OCI-LY3 (cell line): ENCODE data around the gene TEX13A.
A peak's percentile ranks its signal among the peaks of the same experiment; 100 is the strongest.

Experiments used
- H2AFZ ChIP-seq: fragments of 200-600, 300-600 bp; shearing (Covaris generic); 2 replicates; pipeline ENCODE4 v1.6.0; 2014; ENCODE audit warnings: antibody characterized with exemption, low read depth, low read length
- H3K27ac ChIP-seq: fragments of 200-600, 300-600 bp; sonication (generic); 2 replicates; pipeline ENCODE4 v1.5.1; 2014; ENCODE audit warnings: mild to moderate bottlenecking, low read length, moderate library complexity, mixed read lengths
- H3K27me3 ChIP-seq: fragments of 200-600, 300-600 bp; sonication (generic); 2 replicates; pipeline ENCODE4 v1.6.1; 2014; ENCODE audit warnings: low read depth, low read length, mixed read lengths
- H3K36me3 ChIP-seq: fragments of 200-600, 300-600 bp; sonication (generic); replicated peaks from 2 replicates; pipeline ENCODE3; 2014; ENCODE audit warnings: low read depth, low read length, mixed read lengths
- H3K4me1 ChIP-seq: fragments of 300-600, 200-600 bp; sonication (generic); 2 replicates; pipeline ENCODE4 v1.6.1; 2014; ENCODE audit warnings: low read length, mixed read lengths
- H3K4me2 ChIP-seq: fragments of 200-600, 300-600 bp; sonication (generic); 2 replicates; pipeline ENCODE4 v1.6.1; 2014; ENCODE audit warnings: low read length, mixed read lengths
- H3K4me3 ChIP-seq: fragments of 300-600, 200-600 bp; sonication (generic); 2 replicates; pipeline ENCODE4 v1.5.1; 2014; ENCODE audit warnings: antibody characterized with exemption, mild to moderate bottlenecking, low read length, moderate library complexity
- H3K79me2 ChIP-seq: fragments of 300-600, 200-600 bp; shearing (Covaris generic); 2 replicates; pipeline ENCODE4 v1.6.1; 2014; ENCODE audit warnings: mild to moderate bottlenecking, low read length, mixed read lengths
- H3K9ac ChIP-seq: fragments of 300-600, 200-600 bp; shearing (Covaris generic); 2 replicates; pipeline ENCODE4 v1.6.0; 2014; ENCODE audit warnings: mild to moderate bottlenecking, low read length, moderate library complexity
- H3K9me3 ChIP-seq: fragments of 200-600, 300-600 bp; shearing (Covaris generic); 2 replicates; pipeline ENCODE4 v1.6.1; 2014; ENCODE audit warnings: low read length, mixed read lengths; ENCODE audit not compliant: insufficient read depth
- H4K20me1 ChIP-seq: fragments of 200-600, 300-600 bp; sonication (generic); 2 replicates; pipeline ENCODE4 v1.6.1; 2016; ENCODE audit warnings: low read length, mixed read lengths; ENCODE audit not compliant: insufficient read depth
- CTCF ChIP-seq: fragments of 200-600, 300-600 bp; sonication (generic); IDR thresholded peaks from 2 replicates; pipeline ENCODE4 v1.5.1; 2014; ENCODE audit warnings: antibody characterized with exemption, low read length, low read depth
- EZH2phosphoT487 ChIP-seq: fragments of 200-600 bp; shearing (Covaris generic); IDR thresholded peaks from 2 replicates; pipeline ENCODE4 v1.6.1; 2018; ENCODE audit warnings: antibody characterized with exemption, mixed run types, low read depth

TEX13A gene

GRCh38 chrX:105265093-105265492 lies 44.6 kb upstream of the TEX13A start:
- Histone ChIP-seq H3K27me3 (no peaks in the 10 kb centered on the region), H3K4me1 (peaks cover 92% of the 10 kb centered on the region), H3K4me2 (peak overlapping the region; percentile 79), H3K79me2 (no peaks in the 10 kb centered on the region), H3K36me3 (peaks cover 13% of the 10 kb centered on the region), H4K20me1 (no peaks in the 10 kb centered on the region), H2AFZ (0 out of 2 replicates have a peak overlapping the region, but pooled peaks have one; percentile 34), H3K9ac (peak overlapping the region; percentile 79), H3K9me3 (no peaks in the 10 kb centered on the region; the same call in none of the 2 replicates), H3K4me3 (peak overlapping the region; percentile 52), H3K27ac (peak overlapping the region; percentile 98)
- TF ChIP-seq CTCF (no peak), EZH2phosphoT487 (no peak)

GRCh38 chrX:105263801-105264200 lies 43.3 kb upstream of the TEX13A start:
- H3K27ac ChIP-seq: peak overlapping the region; percentile 98
- H3K79me2 ChIP-seq: no peaks in the 10 kb centered on the region
- no peak overlapping the region for H3K4me3 ChIP-seq

GRCh38 chrX:105263171-105263570 lies 42.7 kb upstream of the TEX13A start:
- H2AFZ ChIP-seq: no peak overlapping the region
- peak overlapping the region; percentile 98 for H3K27ac ChIP-seq
- peak overlapping the region; percentile 4; the same call in 1 of the 2 replicates for H3K9ac ChIP-seq
- no peaks in the 10 kb centered on the region for H4K20me1 ChIP-seq
- H3K4me2 ChIP-seq: no peak overlapping the region
- H3K36me3 ChIP-seq: peaks cover 8% of the 10 kb centered on the region
- no peaks in the 10 kb centered on the region for H3K27me3 ChIP-seq
- H3K79me2 ChIP-seq: no peaks in the 10 kb centered on the region
- H3K9me3 ChIP-seq: no peaks in the 10 kb centered on the region; the same call in none of the 2 replicates
- no peak overlapping the region for H3K4me3 ChIP-seq
- TF ChIP-seq CTCF (no peak), EZH2phosphoT487 (no peak)
- peaks cover 81% of the 10 kb centered on the region for H3K4me1 ChIP-seq

More at GRCh38 chrX:105263801-105264200, 43.3 kb upstream of the TEX13A start:
- H3K27me3 ChIP-seq: no peaks in the 10 kb centered on the region
- peaks cover 87% of the 10 kb centered on the region for H3K4me1 ChIP-seq
- no peak for TF ChIP-seq EZH2phosphoT487
- no peak for TF ChIP-seq CTCF
- no peak overlapping the region for H3K4me2 ChIP-seq
- no peak overlapping the region; the same call in 1 of the 2 replicates for H3K9ac ChIP-seq
- H4K20me1 ChIP-seq: no peaks in the 10 kb centered on the region
- H3K36me3 ChIP-seq: peaks cover 8% of the 10 kb centered on the region
- H3K9me3 ChIP-seq: no peaks in the 10 kb centered on the region; the same call in none of the 2 replicates
- H2AFZ ChIP-seq: no peak overlapping the region

GRCh38 chrX:105260291-105261043 lies 40.0 kb upstream of the TEX13A start:
- Histone ChIP-seq H3K27ac (no peak overlapping the region), H3K9ac (no peak overlapping the region), H3K27me3 (no peaks in the 10 kb centered on the region), H4K20me1 (no peaks in the 10 kb centered on the region), H3K36me3 (peaks cover 8% of the 10 kb centered on the region), H3K79me2 (no peaks in the 10 kb centered on the region), H3K4me1 (peaks cover 58% of the 10 kb centered on the region), H3K9me3 (no peaks in the 10 kb centered on the region; the same call in none of the 2 replicates), H2AFZ (no peak overlapping the region), H3K4me3 (no peak overlapping the region), H3K4me2 (no peak overlapping the region)
- TF ChIP-seq CTCF: no peak
- TF ChIP-seq EZH2phosphoT487: no peak
